ENCODE data around the gene FOXK1. TPM values are rescaled to one million over a fixed set of nuclear protein-coding genes. Genes with fewer than 3 reads are reported as not detected.

FOXK1 gene
- polyA plus RNA-seq, 3 donors = 0.33 to 16.8 (median 0.76) TPM

DNA sequence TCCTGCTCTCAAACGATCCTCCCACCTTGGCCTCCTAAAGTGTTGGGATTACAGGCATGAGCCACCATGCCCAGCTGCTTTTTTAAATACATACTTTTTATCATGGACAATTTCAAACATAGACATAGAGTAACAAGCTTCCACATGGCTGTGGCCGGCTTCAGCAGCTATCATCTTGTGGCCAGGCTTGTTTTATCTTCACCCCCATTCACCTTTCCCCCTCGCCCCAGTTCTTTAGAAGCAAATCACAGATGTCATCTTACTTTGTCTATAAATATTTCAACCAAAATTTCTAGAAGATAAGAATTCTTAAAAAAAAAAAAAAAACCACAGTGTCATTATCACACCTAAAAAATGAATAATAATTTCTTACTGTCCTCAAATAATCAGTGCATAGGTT, 5.9 kb downstream of the FOXK1 start:
- intact Hi-C loops (cut with micrococcal nuclease) = no loop called here
- peaks cover 56% of the 10 kb centered on the region for H3K4me1 Mint-ChIP-seq
- 67% methylated on average over 1 of the region's 3 CpGs for WGBS (ENCODE audit: insufficient coverage)
- no peak overlapping the region for H2AFZ ChIP-seq (ENCODE audit: insufficient read depth, low read depth, low read length, poor library complexity, severe bottlenecking)
- H3K27me3 ChIP-seq (ENCODE audit: control insufficient read depth in 2 of 2, insufficient read depth in 2 of 2, low read length in 2 of 2) = no peaks in the 10 kb centered on the region
- peaks cover 100% of the 10 kb centered on the region for H3K79me2 ChIP-seq (ENCODE audit: insufficient read depth, low read length)
- TF ChIP-seq, protein P1, sequence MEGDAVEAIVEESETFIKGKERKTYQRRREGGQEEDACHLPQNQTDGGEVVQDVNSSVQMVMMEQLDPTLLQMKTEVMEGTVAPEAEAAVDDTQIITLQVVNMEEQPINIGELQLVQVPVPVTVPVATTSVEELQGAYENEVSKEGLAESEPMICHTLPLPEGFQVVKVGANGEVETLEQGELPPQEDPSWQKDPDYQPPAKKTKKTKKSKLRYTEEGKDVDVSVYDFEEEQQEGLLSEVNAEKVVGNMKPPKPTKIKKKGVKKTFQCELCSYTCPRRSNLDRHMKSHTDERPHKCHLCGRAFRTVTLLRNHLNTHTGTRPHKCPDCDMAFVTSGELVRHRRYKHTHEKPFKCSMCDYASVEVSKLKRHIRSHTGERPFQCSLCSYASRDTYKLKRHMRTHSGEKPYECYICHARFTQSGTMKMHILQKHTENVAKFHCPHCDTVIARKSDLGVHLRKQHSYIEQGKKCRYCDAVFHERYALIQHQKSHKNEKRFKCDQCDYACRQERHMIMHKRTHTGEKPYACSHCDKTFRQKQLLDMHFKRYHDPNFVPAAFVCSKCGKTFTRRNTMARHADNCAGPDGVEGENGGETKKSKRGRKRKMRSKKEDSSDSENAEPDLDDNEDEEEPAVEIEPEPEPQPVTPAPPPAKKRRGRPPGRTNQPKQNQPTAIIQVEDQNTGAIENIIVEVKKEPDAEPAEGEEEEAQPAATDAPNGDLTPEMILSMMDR (IDR thresholded peaks at IDR 0.05) = no peak
- no peaks in the 10 kb centered on the region for H3K9me3 Mint-ChIP-seq
- H3K36me3 Mint-ChIP-seq = peaks cover 14 to 36% of the 10 kb centered on the region in 2 donors
- H3K27me3 Mint-ChIP-seq (ENCODE audit: low read depth in 3 of 3) = no peaks in the 10 kb centered on the region
- H3K36me3 ChIP-seq (replicated peaks in 1 of 2; ENCODE audit: control insufficient read depth in 1 of 2, insufficient read depth in 2 of 2, low read length in 2 of 2) = peaks cover 0 to 9% of the 10 kb centered on the region in 2 donors
- peak overlapping the region in 2 of 7 donors; percentile 33 to 46 for H3K27ac Mint-ChIP-seq
- H3K4me3 Mint-ChIP-seq = no peak overlapping the region
- no peak for DNase-seq
- H3K27ac ChIP-seq (ENCODE audit: low read depth in 1 of 2, low read length in 2 of 2) = no peak overlapping the region
- peaks cover 100% of the 10 kb centered on the region for H4K20me1 ChIP-seq (ENCODE audit: insufficient read depth, low read length)
- H3K4me3 ChIP-seq (replicated peaks in 1 of 3; ENCODE audit: low read depth in 2 of 3, low read length in 3 of 3) = no peak overlapping the region
- H3K9me3 ChIP-seq (replicated peaks in 1 of 2; ENCODE audit: control insufficient read depth in 1 of 2, insufficient read depth in 1 of 2, low read length in 2 of 2) = no peaks in the 10 kb centered on the region
- no peak overlapping the region for H3K4me2 ChIP-seq (replicated peaks; ENCODE audit: extremely low read depth, low read length, poor library complexity, severe bottlenecking)
- no peak overlapping the region for H3K9ac ChIP-seq (ENCODE audit: insufficient read depth, low read length, poor library complexity, severe bottlenecking)
- H3K4me1 ChIP-seq (ENCODE audit: control insufficient read depth in 1 of 2, insufficient read depth in 2 of 2, low read length in 2 of 2) = peaks cover 21 to 22% of the 10 kb centered on the region in 2 donors

- Histone ChIP-seq H3K79me2 (ENCODE audit: insufficient read depth, low read length) (peaks cover 100% of the 10 kb centered on the region), H2AFZ (ENCODE audit: insufficient read depth, low read depth, low read length, poor library complexity, severe bottlenecking) (no peak overlapping the region), H3K36me3 (replicated peaks in 1 of 2; ENCODE audit: control insufficient read depth in 1 of 2, insufficient read depth in 2 of 2, low read length in 2 of 2) (peaks cover 0 to 9% of the 10 kb centered on the region in 2 donors), H3K27ac (ENCODE audit: low read depth in 1 of 2, low read length in 2 of 2) (no peak overlapping the region), H3K9me3 (replicated peaks in 1 of 2; ENCODE audit: control insufficient read depth in 1 of 2, insufficient read depth in 1 of 2, low read length in 2 of 2) (no peaks in the 10 kb centered on the region), H3K4me1 (ENCODE audit: control insufficient read depth in 1 of 2, insufficient read depth in 2 of 2, low read length in 2 of 2) (peaks cover 9 to 10% of the 10 kb centered on the region in 2 donors), H3K4me3 (replicated peaks in 1 of 3; ENCODE audit: low read depth in 2 of 3, low read length in 3 of 3) (no peak overlapping the region), H3K9ac (ENCODE audit: insufficient read depth, low read length, poor library complexity, severe bottlenecking) (no peak overlapping the region), H3K27me3 (ENCODE audit: control insufficient read depth in 2 of 2, insufficient read depth in 2 of 2, low read length in 2 of 2) (no peaks in the 10 kb centered on the region), H4K20me1 (ENCODE audit: insufficient read depth, low read length) (peaks cover 100% of the 10 kb centered on the region), H3K4me2 (replicated peaks; ENCODE audit: extremely low read depth, low read length, poor library complexity, severe bottlenecking) (no peak overlapping the region)
- Mint-ChIP-seq H3K27me3 (ENCODE audit: low read depth in 3 of 3) (no peaks in the 10 kb centered on the region), H3K9me3 (no peaks in the 10 kb centered on the region), H3K27ac (peak overlapping the region in 1 of 7 donors; percentile 76), H3K4me3 (no peak overlapping the region), H3K36me3 (peaks cover 14 to 36% of the 10 kb centered on the region in 2 donors), H3K4me1 (peaks cover 47% of the 10 kb centered on the region)
- intact Hi-C loops (cut with micrococcal nuclease) = no loop called here
- 94% methylated on average over 9 of the region's 12 CpGs for WGBS (ENCODE audit: insufficient coverage)
- TF ChIP-seq, protein P1 (IDR thresholded peaks at IDR 0.05) = no peak
- DNase-seq = no peak
Measured at GRCh38 chr7:4689151-4689550, 7.1 kb downstream of the FOXK1 start.
